ENCODE measurements around the gene DAPK1.

Gene DAPK1

DNA sequence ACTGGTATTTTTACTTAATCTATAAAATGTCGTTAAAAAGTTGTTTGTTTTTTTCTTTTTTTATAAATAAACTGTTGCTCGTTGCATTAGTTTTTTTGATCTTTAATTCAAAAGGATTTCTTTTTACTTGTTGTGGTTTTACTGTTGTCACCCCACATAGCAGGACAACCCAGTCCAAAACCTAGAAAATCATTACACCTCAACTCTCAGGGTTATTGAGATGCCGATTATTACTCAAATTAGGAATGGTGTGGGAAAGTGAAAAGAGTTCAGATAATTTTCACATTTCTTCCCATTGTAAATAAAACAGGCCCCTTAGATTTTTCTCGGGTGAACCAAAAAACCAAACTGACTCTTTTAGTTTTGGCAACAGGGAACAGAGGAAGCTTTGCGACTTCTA is 210.9 kb downstream of the DAPK1 start:
- Histone ChIP-seq H3K27me3 (ENCODE audit: insufficient read depth, low read length) (0 out of 2 replicates have a peak, but pooled peaks cover 4% of the 10 kb centered on the region), H3K9me3 (ENCODE audit: low read length) (no peaks in the 10 kb centered on the region), H3K4me1 (ENCODE audit: insufficient read depth, low read length, severe bottlenecking) (no peaks in the 10 kb centered on the region), H3K9ac (ENCODE audit: low read length) (no peak overlapping the region), H3K9me2 (ENCODE audit: low read depth, low read length) (no peaks in the 10 kb centered on the region), H3K4me2 (ENCODE audit: low read length) (no peak overlapping the region), H3K4me3 (ENCODE audit: low read depth, low read length, poor library complexity, severe bottlenecking) (no peak overlapping the region), H3F3A (ENCODE audit: insufficient read depth, low read length) (no peaks in the 10 kb centered on the region), H3K36me3 (ENCODE audit: insufficient read depth, low read length) (no peaks in the 10 kb centered on the region), H4K20me1 (ENCODE audit: insufficient read depth, low read length) (no peaks in the 10 kb centered on the region), H2AFZ (ENCODE audit: low read length) (no peak overlapping the region), H3K27ac (ENCODE audit: low read depth, low read length, poor library complexity, severe bottlenecking) (no peak overlapping the region), H3K79me2 (ENCODE audit: insufficient read depth, low read length) (no peaks in the 10 kb centered on the region)
- TF ChIP-seq, protein P1, sequence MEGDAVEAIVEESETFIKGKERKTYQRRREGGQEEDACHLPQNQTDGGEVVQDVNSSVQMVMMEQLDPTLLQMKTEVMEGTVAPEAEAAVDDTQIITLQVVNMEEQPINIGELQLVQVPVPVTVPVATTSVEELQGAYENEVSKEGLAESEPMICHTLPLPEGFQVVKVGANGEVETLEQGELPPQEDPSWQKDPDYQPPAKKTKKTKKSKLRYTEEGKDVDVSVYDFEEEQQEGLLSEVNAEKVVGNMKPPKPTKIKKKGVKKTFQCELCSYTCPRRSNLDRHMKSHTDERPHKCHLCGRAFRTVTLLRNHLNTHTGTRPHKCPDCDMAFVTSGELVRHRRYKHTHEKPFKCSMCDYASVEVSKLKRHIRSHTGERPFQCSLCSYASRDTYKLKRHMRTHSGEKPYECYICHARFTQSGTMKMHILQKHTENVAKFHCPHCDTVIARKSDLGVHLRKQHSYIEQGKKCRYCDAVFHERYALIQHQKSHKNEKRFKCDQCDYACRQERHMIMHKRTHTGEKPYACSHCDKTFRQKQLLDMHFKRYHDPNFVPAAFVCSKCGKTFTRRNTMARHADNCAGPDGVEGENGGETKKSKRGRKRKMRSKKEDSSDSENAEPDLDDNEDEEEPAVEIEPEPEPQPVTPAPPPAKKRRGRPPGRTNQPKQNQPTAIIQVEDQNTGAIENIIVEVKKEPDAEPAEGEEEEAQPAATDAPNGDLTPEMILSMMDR (IDR thresholded peaks at IDR 0.05; ENCODE audit: low read length): no peak
- no peak for TF ChIP-seq EZH2 (IDR thresholded peaks at IDR 0.05; ENCODE audit: borderline replicate concordance, low read length)

GRCh38 chr9:87708986-87709728 is 211.5 kb downstream of the DAPK1 start:
- Histone ChIP-seq H3K27ac (ENCODE audit: low read depth, low read length, poor library complexity, severe bottlenecking) (no peak overlapping the region), H3K4me2 (ENCODE audit: low read length) (no peak overlapping the region), H3K9ac (ENCODE audit: low read length) (no peak overlapping the region), H3K36me3 (ENCODE audit: insufficient read depth, low read length) (no peaks in the 10 kb centered on the region), H3K4me1 (ENCODE audit: insufficient read depth, low read length, severe bottlenecking) (no peaks in the 10 kb centered on the region), H3K9me2 (ENCODE audit: low read depth, low read length) (no peaks in the 10 kb centered on the region), H3F3A (ENCODE audit: insufficient read depth, low read length) (no peaks in the 10 kb centered on the region), H3K79me2 (ENCODE audit: insufficient read depth, low read length) (no peaks in the 10 kb centered on the region), H4K20me1 (ENCODE audit: insufficient read depth, low read length) (no peaks in the 10 kb centered on the region), H3K27me3 (ENCODE audit: insufficient read depth, low read length) (0 out of 2 replicates have a peak, but pooled peaks cover 4% of the 10 kb centered on the region), H3K4me3 (ENCODE audit: low read depth, low read length, poor library complexity, severe bottlenecking) (no peak overlapping the region), H3K9me3 (ENCODE audit: low read length) (no peaks in the 10 kb centered on the region), H2AFZ (ENCODE audit: low read length) (no peak overlapping the region)
- TF ChIP-seq, protein P1 (IDR thresholded peaks at IDR 0.05; ENCODE audit: low read length): no peak
- TF ChIP-seq EZH2 (IDR thresholded peaks at IDR 0.05; ENCODE audit: borderline replicate concordance, low read length): no peak

DNA sequence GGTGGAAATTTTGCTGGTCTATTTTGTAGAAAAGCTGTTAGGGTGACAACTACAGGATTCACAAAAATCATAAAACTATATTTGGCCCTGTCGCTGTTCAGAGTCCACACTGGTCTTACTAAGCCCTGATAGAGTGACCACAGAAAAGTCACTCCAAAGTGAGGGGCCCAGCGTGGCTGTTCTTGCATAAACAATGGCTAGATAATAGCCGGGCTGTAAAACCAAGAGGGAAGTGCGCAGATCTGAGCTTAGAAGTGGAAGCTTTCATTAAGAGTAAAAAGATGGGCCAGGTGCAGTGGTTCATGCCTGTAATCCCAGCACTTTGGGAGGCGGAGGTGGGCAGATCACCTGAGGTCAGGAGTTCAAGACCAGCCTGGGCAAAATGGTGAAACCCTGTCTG is 212.8 kb downstream of the DAPK1 start:
- no peak for TF ChIP-seq EZH2 (IDR thresholded peaks at IDR 0.05; ENCODE audit: borderline replicate concordance, low read length)
- TF ChIP-seq, protein P1 (IDR thresholded peaks at IDR 0.05; ENCODE audit: low read length): no peak
- H4K20me1 ChIP-seq (ENCODE audit: insufficient read depth, low read length): no peaks in the 10 kb centered on the region
- H3K36me3 ChIP-seq (ENCODE audit: insufficient read depth, low read length): no peaks in the 10 kb centered on the region

More for the DNA sequence above, 212.8 kb downstream of the DAPK1 start:
- Histone ChIP-seq H3K4me1 (ENCODE audit: insufficient read depth, low read length, severe bottlenecking) (no peaks in the 10 kb centered on the region), H3K9me2 (ENCODE audit: low read depth, low read length) (no peaks in the 10 kb centered on the region), H3K27ac (ENCODE audit: low read depth, low read length, poor library complexity, severe bottlenecking) (no peak overlapping the region), H3F3A (ENCODE audit: insufficient read depth, low read length) (no peaks in the 10 kb centered on the region), H3K27me3 (ENCODE audit: insufficient read depth, low read length) (0 out of 2 replicates have a peak, but pooled peaks cover 4% of the 10 kb centered on the region), H2AFZ (ENCODE audit: low read length) (no peak overlapping the region), H3K9ac (ENCODE audit: low read length) (no peak overlapping the region), H3K9me3 (ENCODE audit: low read length) (no peaks in the 10 kb centered on the region), H3K4me3 (ENCODE audit: low read depth, low read length, poor library complexity, severe bottlenecking) (no peak overlapping the region), H3K4me2 (ENCODE audit: low read length) (no peak overlapping the region), H3K79me2 (ENCODE audit: insufficient read depth, low read length) (no peaks in the 10 kb centered on the region)

Measured in OCI-LY1 (cell line).